ENCODE results near the gene ZNF283.
"Not testable (repeated sequence)": the region's sequence is repeated elsewhere in the genome, so short reads cannot be mapped to it uniquely, and the experiment has no call there.

DNA sequence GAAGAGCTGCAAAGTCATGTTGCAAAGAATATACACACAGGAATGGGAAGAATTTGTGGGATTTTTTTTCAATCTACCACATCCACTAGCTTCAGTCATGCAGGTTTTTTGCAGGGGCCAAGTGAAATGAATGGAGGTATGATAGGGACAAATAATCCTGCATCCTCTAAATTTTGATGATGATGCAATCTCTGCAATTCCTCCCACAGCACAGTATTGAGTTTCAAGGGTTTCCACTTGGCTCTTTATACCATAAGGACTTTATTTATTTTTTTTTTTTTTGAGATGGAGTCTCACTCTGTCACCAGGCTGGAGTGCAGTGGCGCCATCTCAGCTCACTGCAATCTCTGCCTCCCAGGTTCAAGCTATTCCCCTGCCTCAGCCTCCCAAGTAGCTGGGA, 9.7 kb upstream of the ZNF283 start:
- TF ChIP-seq, protein P1, sequence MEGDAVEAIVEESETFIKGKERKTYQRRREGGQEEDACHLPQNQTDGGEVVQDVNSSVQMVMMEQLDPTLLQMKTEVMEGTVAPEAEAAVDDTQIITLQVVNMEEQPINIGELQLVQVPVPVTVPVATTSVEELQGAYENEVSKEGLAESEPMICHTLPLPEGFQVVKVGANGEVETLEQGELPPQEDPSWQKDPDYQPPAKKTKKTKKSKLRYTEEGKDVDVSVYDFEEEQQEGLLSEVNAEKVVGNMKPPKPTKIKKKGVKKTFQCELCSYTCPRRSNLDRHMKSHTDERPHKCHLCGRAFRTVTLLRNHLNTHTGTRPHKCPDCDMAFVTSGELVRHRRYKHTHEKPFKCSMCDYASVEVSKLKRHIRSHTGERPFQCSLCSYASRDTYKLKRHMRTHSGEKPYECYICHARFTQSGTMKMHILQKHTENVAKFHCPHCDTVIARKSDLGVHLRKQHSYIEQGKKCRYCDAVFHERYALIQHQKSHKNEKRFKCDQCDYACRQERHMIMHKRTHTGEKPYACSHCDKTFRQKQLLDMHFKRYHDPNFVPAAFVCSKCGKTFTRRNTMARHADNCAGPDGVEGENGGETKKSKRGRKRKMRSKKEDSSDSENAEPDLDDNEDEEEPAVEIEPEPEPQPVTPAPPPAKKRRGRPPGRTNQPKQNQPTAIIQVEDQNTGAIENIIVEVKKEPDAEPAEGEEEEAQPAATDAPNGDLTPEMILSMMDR (IDR thresholded peaks at IDR 0.05) = not testable (repeated sequence)
- TF ChIP-seq POLR2A (IDR thresholded peaks at IDR 0.05) = not testable (repeated sequence)

Data from body of pancreas (tissue), 4 donors.